ENCODE results near the gene C1QTNF4. TPM values are rescaled to one million over a fixed set of nuclear protein-coding genes. Genes with fewer than 3 reads are reported as not detected.

Gene C1QTNF4
- total and polyA plus RNA-seq, 9 of the 15 experiments (the other 6 are each of a cell fraction or from before 2014, with no cell fraction given) = not detected

GRCh38 chr11:47552566-47553405 lies 41.4 kb downstream of the C1QTNF4 start, which contains the start of gene CELF1 (continued):
- TF ChIP-seq YY1 (IDR thresholded peaks at IDR 0.05; ENCODE audit: borderline replicate concordance in 1 of 3, control insufficient read depth in 1 of 3, extremely low read depth in 1 of 3, insufficient read depth in 3 of 3, insufficient read length in 1 of 3, insufficient replicate concordance in 2 of 3, low read depth in 1 of 3, low read length in 2 of 3) (peak; percentile 81 to 98 (median 97)), GTF3C2 (IDR thresholded peaks at IDR 0.05; ENCODE audit: borderline replicate concordance, extremely low read depth, insufficient read length) (no peak), RFX7 (CRISPR knock-in tag; IDR thresholded peaks at IDR 0.05) (no peak), ZFP36 (IDR thresholded peaks at IDR 0.05; ENCODE audit: low read depth, low read length, partially characterized antibody) (no peak), ZNF133 (CRISPR knock-in tag; IDR thresholded peaks at IDR 0.05) (no peak), TAF7 (tag; IDR thresholded peaks at IDR 0.05) (no peak), TBP (optimal IDR thresholded peaks at IDR 0.05; ENCODE audit: low read depth, low read length) (peak; percentile 54), RBM15 (IDR thresholded peaks at IDR 0.05; ENCODE audit: insufficient read depth, low read length) (no peak), TFE3 (CRISPR knock-in tag; IDR thresholded peaks at IDR 0.05) (no peak), LCOR (CRISPR knock-in tag; IDR thresholded peaks at IDR 0.05) (no peak), MAFK (IDR thresholded peaks at IDR 0.05; ENCODE audit: low read length) (no peak), ZNF316 (IDR thresholded peaks at IDR 0.05) (0 out of 2 replicates have a peak, but pooled peaks have one; percentile 1), ZMIZ1 (IDR thresholded peaks at IDR 0.05; ENCODE audit: low read depth in 2 of 2, low read length in 2 of 2) (no peak; a peak in 1 of 4 replicates), NFE2L1 (tag; IDR thresholded peaks at IDR 0.05; ENCODE audit: borderline replicate concordance, low read depth) (no peak), NELFE (IDR thresholded peaks at IDR 0.05; ENCODE audit: insufficient read depth, insufficient read length) (no peak), SMARCE1 (IDR thresholded peaks at IDR 0.05) (no peak), HSF4 (CRISPR knock-in tag; IDR thresholded peaks at IDR 0.05; ENCODE audit: borderline replicate concordance) (no peak)
- TF ChIP-seq, protein P1, sequence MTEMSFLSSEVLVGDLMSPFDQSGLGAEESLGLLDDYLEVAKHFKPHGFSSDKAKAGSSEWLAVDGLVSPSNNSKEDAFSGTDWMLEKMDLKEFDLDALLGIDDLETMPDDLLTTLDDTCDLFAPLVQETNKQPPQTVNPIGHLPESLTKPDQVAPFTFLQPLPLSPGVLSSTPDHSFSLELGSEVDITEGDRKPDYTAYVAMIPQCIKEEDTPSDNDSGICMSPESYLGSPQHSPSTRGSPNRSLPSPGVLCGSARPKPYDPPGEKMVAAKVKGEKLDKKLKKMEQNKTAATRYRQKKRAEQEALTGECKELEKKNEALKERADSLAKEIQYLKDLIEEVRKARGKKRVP (CRISPR knock-in tag; IDR thresholded peaks at IDR 0.05) = no peak

All from K562 (cell line).